WI38 (cell line): Measurements from ENCODE around the gene RNF11.

Source experiments
- H3K4me3 ChIP-seq: 2 replicates; pipeline ENCODE4 v1.5.1; 2011; ENCODE audit warnings: low read depth, mild to moderate bottlenecking, control low read depth, low read length
- TF ChIP-seq, protein P1 (sequence below): IDR thresholded peaks from 2 replicates; pipeline ENCODE4 v1.5.1; 2012; ENCODE audit warnings: low read depth, mild to moderate bottlenecking, control low read depth, low read length

The RNF11 gene

GRCh38 chr1:51266791-51267190 is 30.7 kb downstream of the RNF11 start:
- H3K4me3 ChIP-seq = no peak overlapping the region
- TF ChIP-seq, protein P1, sequence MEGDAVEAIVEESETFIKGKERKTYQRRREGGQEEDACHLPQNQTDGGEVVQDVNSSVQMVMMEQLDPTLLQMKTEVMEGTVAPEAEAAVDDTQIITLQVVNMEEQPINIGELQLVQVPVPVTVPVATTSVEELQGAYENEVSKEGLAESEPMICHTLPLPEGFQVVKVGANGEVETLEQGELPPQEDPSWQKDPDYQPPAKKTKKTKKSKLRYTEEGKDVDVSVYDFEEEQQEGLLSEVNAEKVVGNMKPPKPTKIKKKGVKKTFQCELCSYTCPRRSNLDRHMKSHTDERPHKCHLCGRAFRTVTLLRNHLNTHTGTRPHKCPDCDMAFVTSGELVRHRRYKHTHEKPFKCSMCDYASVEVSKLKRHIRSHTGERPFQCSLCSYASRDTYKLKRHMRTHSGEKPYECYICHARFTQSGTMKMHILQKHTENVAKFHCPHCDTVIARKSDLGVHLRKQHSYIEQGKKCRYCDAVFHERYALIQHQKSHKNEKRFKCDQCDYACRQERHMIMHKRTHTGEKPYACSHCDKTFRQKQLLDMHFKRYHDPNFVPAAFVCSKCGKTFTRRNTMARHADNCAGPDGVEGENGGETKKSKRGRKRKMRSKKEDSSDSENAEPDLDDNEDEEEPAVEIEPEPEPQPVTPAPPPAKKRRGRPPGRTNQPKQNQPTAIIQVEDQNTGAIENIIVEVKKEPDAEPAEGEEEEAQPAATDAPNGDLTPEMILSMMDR = no peak

DNA sequence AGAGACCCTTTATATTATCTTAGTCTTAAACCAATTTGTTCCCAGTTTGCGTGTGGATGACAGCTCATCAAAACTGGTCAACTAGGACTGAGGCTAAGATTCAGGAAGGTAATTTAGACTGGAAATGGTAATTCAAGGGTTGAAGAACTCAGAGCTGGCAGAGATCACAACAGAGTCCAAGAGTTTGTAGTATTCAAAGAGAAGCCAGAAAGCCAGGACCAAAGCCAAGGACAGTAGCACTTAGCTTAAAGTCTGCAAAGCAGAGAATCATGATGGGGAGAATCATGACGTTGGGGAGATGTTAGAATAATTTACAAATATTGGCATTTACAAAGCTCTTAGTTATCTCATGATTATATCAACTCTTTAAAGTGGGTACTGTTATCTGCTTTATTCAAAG is 32.6 kb downstream of the RNF11 start:
- TF ChIP-seq, protein P1 = no peak
- no peak overlapping the region for H3K4me3 ChIP-seq

DNA sequence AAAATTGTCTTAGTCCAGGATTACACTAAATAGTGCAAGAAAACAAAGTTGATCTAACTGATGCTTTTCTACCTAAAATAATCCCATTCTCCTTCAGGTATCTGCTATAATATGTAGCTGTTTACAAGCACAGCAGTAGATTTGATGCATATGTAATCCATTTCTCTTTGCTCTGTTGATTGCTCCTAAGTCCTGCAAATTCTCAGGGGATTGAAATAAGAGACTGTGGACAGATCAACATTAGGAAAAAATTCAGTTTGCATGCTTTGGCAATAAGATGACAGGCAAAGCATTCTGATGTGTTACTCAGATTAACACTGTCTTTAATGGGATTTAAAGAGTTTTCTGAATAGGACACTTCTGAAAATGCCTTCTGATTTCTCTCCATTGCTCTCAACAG is 34.7 kb downstream of the RNF11 start:
- H3K4me3 ChIP-seq = no peak overlapping the region
- TF ChIP-seq, protein P1 = no peak

DNA sequence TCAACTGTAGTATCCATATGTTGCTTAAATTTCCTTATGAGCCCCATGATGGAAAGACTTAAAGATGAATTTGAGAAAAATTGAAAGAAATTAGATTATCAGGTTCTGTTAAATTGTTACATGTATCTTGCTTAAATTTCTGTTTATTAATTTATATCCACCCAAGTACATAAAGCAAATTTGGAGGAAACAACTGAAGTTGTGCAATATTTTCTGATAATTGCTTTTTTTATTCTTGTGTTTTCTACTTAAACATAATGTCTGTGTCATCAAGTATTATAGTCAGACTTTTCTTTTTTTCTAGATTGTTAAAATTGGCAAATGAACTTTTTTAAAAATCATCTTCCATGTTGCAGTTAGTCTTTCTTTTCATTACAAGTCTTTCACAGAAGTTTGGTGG is 36.8 kb downstream of the RNF11 start:
- H3K4me3 ChIP-seq = no peak overlapping the region
- TF ChIP-seq, protein P1 = no peak

DNA sequence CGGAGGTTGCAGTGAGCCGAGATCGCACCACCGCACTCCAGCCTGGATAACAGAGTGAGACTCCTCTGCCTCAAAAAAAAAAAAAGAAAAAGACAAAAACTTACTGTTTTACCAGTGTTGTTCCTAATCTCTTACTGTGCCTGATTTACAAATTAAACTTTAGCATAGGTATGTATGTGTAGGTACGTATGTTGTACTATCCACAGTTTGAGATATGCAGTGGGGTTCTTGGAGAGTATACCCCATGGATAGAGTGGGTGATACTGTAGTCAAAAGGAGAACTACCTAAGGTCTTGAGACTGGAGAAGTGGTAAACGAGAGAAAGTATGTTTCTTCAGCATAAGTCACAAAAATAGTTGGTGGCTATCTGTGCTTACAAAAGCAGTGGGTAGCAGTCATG is 38.6 kb downstream of the RNF11 start:
- TF ChIP-seq, protein P1 = no peak
- H3K4me3 ChIP-seq = no peak overlapping the region

DNA sequence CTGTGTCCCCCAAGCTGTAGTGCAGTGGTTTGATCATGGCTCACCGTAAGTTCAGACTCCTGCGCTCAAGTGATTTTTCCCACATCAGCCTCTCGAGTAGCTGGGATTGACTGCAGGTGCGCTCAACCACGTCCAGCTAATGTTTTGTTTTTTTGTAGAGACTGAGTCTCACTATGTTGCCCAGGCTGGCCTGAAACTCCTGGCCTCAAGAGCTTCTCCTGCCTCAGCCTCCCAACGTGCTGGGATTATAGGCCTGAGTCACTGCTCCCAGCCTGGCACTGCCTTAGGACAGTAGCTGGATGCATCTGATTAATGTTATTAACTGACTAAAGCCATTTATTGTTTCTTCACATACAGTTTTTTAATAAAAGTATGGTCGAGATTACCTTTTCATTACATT is 40.2 kb downstream of the RNF11 start:
- TF ChIP-seq, protein P1 = no peak
- no peak overlapping the region for H3K4me3 ChIP-seq

GRCh38 chr1:51280321-51280978 is 44.4 kb downstream of the RNF11 start:
- TF ChIP-seq, protein P1 = no peak
- no peak overlapping the region for H3K4me3 ChIP-seq
